Activated T-helper 9 cell treated with anti-CD3 and anti-CD28 coated beads, Interleukin-2, amount 50 U/mL, for 16 hours (primary cell): ENCODE data around the gene PATJ.
"Not testable (repeated sequence)": the region's sequence is repeated elsewhere in the genome, so short reads cannot be mapped to it uniquely, and the experiment has no call there.

Experiments
- DNase-seq: peaks from one replicate; pipeline ENCODE4 v3.0.0-alpha.2; 2020; ENCODE audit warnings: low read depth

PATJ gene

GRCh38 chr1:62178372-62178771, 436.1 kb downstream of the PATJ start:
- no peak for DNase-seq

DNA sequence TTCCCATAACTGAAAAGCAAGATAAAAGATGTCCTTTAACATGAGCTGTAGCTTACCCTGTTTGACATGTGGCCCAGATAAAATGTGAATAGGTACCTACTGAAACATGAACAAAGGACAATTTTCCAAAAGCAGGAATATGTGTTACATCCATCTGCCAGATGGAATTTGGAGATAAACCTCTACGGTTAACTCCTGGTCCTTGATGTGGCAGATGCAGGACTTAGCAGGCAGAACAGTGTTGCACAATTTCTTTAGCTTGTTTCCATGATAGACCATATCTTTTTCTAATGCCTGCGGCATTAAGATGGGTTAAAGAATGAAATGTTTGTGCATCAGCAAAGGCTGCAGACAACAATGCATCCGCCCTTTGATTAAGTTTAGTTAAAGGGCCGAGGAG, 437.8 kb downstream of the PATJ start:
- DNase-seq: not testable (repeated sequence)

GRCh38 chr1:62180639-62181038, 438.4 kb downstream of the PATJ start:
- no peak for DNase-seq

DNA sequence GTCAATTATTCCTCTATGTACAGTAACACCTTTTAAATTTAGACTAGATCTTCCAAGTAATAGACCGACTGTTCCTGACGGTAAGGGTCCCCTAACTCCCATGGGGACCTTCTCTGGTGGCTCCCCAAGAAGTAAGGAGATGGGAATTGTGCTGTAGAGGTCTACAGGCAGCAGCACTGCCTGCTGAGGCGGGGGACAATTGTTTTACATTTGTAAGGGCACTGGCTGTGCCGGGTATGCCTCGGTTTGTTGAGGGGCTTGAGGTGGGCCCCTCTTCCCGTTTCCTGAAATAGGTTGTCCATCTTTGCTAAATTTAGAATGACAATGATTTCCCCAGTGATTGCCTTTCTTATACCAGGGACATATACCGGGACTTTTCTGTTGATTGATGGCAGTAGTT, 439.3 kb downstream of the PATJ start:
- no peak for DNase-seq

DNA sequence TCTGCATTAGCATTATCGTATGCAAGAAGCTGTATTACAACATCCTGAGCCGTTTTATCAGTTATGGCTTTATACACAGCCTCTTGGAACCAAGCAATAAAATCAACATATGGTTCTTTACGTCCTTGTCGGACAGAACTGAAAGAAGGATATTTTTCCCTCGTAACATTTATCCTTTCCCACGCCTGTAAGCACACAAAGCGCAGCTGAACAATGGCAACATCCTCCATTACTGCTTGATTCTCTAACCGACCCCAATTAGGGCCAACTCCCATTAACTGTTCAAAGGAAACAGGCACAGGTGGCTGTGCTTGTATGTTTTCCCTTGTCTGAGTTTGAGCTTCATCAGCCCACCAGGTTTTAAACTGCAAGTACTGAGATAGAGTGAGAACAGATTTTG, 439.9 kb downstream of the PATJ start:
- not testable (repeated sequence) for DNase-seq

DNA sequence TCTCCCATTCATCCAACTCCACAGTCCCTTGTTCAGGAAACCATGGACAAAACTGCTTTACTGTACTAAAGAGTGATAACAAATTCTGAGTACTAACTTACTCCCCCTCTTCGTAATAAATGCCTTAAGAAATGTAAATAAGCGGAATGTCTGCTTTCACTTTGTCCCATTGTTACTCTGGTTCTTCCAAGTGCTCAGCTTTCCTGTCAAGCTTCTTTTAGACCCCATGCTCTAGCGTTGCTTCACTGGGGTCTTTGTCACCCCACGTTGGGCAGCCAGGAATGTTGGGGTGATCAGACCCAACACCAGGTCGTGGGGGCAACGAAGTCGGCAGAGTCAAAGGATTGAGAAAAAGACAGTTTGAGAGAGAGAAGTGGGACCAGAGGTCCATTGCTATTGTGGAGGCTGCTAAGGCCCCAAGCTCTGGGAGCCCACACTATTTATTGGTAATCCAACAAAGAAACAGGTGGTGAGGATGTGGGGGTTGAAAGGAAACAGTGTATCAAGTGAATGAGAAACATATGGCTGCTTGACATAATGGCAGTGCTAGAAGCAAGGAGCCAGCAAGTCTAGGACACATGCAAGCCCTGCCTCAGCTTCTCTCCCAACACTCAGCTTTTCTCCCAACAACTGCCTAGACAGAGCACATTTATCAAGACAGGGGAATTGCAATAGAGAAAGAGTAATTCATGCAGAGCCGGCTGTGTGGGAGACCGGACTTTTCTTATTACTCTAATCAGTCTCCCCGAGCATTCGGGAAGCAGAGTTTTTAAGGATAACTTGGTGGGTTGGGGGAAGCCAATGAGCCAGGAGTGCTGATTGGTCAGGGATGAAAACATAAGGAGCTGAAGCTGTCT, 441.1 kb downstream of the PATJ start:
- DNase-seq: not testable (repeated sequence)

DNA sequence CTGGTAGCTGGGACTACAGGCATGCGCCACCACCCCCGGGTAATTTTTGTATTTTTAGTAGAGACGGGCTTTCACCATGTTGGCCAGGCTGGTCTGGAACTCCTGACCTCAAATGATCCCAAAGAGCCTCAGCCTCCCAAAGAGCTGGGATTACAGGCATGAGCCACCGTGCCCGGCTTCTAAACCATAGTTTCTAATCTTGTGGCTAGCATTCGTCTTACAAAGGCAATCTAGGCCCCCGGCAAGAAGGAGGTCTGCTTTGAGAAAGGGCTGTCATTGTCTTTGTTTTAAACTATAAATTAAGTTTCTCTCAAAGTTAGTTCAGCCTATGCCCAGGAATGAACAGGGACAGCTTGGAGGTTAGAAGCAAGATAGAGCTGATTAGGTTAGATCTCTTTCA, 442.1 kb downstream of the PATJ start:
- DNase-seq: no peak

GRCh38 chr1:62185233-62185632, 443.0 kb downstream of the PATJ start:
- DNase-seq: not testable (repeated sequence)

DNA sequence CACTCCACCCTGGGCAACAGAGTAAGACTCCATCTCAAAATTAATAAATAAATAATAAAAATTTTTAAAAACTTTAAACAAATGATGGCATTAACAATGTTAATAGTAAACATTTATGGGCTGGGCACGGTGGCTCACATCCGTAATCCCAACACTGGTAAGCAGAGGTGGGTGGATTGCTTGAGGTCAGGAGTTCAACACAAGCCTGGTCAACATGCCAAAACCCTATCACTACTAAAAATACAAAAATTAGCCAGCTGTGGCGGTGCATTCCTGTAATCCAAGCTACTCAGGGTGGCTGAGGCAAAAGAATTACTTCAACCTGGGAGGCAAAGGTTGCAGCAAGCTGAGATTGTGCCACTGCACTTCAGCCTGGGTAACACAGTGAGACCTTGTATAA, 443.4 kb downstream of the PATJ start:
- no peak for DNase-seq

DNA sequence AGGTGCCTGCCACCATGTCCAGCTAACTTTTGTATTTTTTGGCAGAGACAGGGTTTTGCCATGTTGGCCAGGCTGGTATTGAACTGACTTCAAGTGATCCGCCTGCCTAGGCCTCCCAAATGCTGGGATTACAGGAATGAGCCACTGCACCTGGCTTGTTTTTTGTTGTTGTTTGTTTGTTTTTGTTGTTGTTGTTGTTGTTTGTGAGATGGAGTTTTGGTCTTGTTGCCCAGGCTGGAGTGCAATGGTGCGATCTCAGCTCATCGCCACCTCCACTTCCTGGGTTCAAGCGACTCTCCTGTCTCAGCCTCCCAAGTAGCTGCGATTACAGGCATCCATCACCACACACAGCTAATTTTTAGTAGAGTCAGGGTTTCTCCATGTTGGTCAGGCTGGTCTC, 445.3 kb downstream of the PATJ start:
- DNase-seq: no peak

GRCh38 chr1:62188111-62188510, 445.8 kb downstream of the PATJ start:
- DNase-seq: no peak

DNA sequence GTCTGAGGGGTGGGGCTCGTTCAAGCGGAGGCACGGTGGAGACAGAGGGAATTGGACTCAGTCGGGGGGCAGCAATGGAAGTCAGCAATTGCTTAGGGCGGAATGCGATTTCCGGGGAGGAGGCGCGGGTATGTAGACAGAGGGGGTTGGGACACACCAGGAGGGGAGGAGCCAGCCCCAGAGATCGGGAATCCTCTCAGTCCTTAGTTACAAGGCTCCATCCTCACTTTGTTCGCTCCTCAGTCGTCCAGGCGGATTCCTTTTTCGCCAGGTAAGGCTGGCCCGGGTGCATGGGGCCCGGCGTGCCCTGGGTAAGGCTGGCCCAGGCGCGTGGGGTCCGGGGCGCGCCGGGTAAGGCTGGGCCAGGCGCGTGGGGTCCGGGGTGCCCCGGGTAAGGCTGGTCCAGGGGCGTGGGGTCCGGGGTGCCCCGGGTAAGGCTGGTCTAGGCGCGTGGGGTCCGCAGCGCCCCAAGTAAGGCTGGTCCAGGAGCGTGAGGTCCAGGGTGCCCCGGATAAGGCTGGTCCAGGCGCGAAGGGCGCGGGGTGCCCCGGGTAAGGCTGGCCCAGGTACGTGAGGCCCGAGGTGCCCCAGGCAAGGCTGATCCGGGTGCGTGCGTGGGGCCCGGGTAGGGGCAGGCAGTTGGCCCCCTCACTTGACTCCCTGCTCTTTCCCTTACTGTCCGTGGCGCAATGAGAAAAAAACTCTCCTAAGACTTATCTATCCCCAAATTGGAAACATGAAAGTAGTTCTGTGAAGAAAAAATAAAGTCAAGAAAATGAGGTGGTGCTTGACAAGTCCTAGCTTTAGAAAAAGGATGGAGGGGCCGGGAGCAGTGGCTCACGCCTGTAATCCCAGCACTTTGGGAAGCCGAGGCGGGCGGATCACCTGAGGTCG, 452.6 kb downstream of the PATJ start, which contains the start of gene L1TD1:
Gene L1TD1 (plus strand): TSS at position 199 of the 894 bp plus-strand sequence. CDS start 11,780 bp downstream, outside the sequence.
- no peak for DNase-seq

DNA sequence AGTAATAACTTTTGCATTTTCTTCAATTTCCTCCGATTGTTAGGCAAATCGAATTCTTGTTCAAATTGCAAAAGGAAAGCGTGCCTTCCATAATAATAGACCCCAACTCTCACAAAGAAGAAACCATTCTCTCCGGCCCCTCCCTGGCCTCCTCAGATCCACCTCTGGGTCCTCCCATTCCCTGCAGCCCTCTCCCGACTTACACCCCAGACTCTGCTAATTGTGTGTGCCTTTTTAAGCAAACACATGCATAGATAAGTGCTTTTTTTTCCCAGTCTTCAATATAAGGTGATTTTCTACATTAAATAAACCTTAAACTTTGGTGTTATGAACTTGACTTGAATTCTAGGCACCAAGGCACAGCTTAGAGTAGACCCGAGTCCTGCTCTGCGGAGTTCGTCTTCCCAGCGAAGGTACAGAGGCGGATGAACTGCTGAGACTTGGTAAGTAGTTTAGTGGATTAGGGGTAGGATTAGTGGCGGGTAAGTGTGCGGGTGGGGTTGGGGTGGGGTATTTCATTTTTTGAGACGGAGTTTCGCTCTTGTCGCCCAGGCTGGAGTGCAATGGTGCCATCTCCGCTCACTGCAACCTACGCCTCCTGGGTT, 453.9 kb downstream of the PATJ start:
- DNase-seq: no peak

DNA sequence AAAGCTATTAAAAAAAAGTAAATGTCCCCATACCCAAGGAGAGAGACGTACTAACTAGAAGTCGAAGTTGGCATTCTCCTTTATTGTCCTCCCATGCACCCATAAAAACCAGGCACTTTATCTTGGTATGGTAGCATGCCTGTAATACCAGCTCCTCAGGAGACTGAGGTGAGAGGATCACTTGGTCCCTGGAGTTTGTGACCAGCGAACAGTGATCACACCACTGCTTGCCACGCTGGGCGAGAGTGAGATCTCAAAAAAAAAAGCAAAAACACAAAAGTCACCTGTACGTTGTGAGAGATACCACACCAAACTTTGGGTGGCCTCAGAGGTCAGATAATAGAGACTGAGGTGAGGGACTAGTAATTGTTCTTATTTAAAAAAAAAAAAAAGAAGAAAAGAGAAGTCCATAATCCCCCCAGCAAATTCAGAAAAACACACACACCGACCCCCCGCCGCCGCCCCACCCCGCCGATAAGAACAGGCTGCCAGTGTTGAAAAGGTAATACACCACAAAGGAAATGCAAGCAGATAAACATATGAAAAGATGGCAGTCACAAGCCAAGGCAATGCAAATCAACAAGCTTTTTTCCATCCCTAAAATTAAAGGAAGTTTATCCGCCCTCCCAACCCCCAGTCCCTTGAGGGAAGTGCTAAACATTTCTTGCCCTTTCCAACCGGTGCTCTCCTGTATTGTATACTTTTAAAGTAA, 455.9 kb downstream of the PATJ start:
- DNase-seq: no peak

- DNase-seq: no peak
Measured at GRCh38 chr1:62198781-62199125, 456.5 kb downstream of the PATJ start.

DNA sequence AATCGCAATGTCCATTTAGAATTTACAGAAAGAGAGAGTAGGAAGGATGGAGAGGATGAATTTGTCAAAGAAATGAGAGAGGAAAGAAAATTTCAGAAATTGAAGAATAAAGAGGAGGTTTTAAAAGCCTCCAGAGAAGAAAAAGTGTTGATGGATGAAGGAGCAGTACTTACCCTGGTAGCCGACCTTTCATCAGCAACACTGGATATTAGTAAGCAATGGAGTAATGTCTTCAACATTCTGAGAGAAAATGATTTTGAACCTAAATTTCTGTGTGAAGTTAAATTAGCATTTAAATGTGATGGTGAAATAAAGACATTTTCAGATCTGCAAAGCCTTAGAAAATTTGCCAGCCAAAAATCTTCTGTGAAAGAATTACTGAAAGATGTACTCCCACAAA, 464.9 kb downstream of the PATJ start:
- DNase-seq: no peak

- no peak for DNase-seq
Measured at GRCh38 chr1:62208087-62208486, 465.8 kb downstream of the PATJ start.

- no peak for DNase-seq
Measured at GRCh38 chr1:62208970-62209369, 466.7 kb downstream of the PATJ start.

GRCh38 chr1:62209931-62210595, 467.8 kb downstream of the PATJ start:
- DNase-seq: no peak

DNA sequence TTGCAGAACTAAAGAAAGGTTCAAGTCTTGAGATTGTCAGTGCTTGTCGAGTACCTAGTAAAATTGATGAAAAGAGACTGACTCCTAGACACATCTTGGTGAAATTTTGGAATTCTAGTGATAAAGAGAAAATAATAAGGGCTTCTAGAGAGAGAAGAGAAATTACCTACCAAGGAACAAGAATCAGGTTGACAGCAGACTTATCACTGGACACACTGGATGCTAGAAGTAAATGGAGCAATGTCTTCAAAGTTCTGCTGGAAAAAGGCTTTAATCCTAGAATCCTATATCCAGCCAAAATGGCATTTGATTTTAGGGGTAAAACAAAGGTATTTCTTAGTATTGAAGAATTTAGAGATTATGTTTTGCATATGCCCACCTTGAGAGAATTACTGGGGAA, 468.7 kb downstream of the PATJ start:
- no peak for DNase-seq

GRCh38 chr1:62212411-62212810, 470.1 kb downstream of the PATJ start:
- no peak for DNase-seq
